Measurements from ENCODE around the gene COL4A6.

DNA sequence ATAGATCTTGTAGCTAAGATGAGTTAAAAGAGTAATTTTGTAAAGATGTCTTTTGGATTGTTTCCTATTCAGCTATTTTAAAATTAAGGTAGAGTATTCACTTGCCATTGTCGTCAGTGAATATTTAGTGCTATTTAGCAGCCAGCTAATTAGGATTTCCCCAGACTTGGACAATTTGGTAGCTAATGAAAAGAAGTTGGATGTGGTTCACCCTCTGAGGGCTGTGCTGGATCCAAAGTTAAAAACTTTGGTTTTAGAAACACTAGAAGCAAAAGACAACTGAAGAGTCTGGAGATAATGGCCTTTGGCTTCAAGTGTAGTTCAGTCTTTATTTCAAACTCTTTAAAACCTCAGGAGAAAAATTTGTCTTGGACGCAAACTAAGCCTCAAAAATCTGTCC, 305.3 kb downstream of the COL4A6 start:
- TF ChIP-seq, protein P1, sequence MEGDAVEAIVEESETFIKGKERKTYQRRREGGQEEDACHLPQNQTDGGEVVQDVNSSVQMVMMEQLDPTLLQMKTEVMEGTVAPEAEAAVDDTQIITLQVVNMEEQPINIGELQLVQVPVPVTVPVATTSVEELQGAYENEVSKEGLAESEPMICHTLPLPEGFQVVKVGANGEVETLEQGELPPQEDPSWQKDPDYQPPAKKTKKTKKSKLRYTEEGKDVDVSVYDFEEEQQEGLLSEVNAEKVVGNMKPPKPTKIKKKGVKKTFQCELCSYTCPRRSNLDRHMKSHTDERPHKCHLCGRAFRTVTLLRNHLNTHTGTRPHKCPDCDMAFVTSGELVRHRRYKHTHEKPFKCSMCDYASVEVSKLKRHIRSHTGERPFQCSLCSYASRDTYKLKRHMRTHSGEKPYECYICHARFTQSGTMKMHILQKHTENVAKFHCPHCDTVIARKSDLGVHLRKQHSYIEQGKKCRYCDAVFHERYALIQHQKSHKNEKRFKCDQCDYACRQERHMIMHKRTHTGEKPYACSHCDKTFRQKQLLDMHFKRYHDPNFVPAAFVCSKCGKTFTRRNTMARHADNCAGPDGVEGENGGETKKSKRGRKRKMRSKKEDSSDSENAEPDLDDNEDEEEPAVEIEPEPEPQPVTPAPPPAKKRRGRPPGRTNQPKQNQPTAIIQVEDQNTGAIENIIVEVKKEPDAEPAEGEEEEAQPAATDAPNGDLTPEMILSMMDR (IDR thresholded peaks at IDR 0.05 in 8 of 11, conservative IDR thresholded peaks at IDR 0.05 in 3 of 11), result no peak
- TF ChIP-seq POLR2A (IDR thresholded peaks at IDR 0.05) (no peak), POLR2AphosphoS5 (IDR thresholded peaks at IDR 0.05) (no peak)
